Smooth muscle cell (in vitro differentiated cells): ENCODE measurements around the gene ARGLU1. TPM values are rescaled to one million over a fixed set of nuclear protein-coding genes. Genes with fewer than 3 reads are reported as not detected.

Source experiments
- DNase-seq: peaks from one replicate; lab custom pipeline; 2025; ENCODE audit not compliant: unreplicated experiment; lab: John Stamatoyannopoulos, UW
- H2AFZ ChIP-seq: fragments of 200-600 bp; sonication (generic); 2 replicates; pipeline ENCODE4 v1.6.0; 2016; ENCODE audit warnings: antibody characterized with exemption, low read depth, mild to moderate bottlenecking
- H3F3A ChIP-seq: fragments of 200-600 bp; sonication (generic); 2 replicates; pipeline ENCODE4 v1.6.0; 2017; ENCODE audit warnings: antibody characterized with exemption, low read depth
- H3K27ac ChIP-seq: fragments of 200-600 bp; sonication (generic); 2 replicates; pipeline ENCODE4 v1.5.1; 2016; ENCODE audit warnings: low read depth, mild to moderate bottlenecking
- H3K27me3 ChIP-seq: fragments of 200-600 bp; sonication (generic); 2 replicates; pipeline ENCODE4 v1.6.1; 2016; ENCODE audit warnings: low read depth, mild to moderate bottlenecking
- H3K36me3 ChIP-seq: fragments of 200-600 bp; sonication (generic); 2 replicates; pipeline ENCODE4 v1.5.1; 2016; ENCODE audit warnings: low read depth
- H3K4me1 ChIP-seq: fragments of 200-600 bp; sonication (generic); 2 replicates; pipeline ENCODE4 v1.5.1; 2016; ENCODE audit warnings: low read depth
- H3K4me2 ChIP-seq: fragments of 200-600 bp; sonication (generic); 2 replicates; pipeline ENCODE4 v1.6.0; 2016; ENCODE audit warnings: mild to moderate bottlenecking
- H3K4me3 ChIP-seq: fragments of 200-600 bp; sonication (generic); 2 replicates; pipeline ENCODE4 v1.5.1; 2016; ENCODE audit warnings: mild to moderate bottlenecking
- H3K79me2 ChIP-seq: fragments of 200-600 bp; sonication (generic); 2 replicates; pipeline ENCODE4 v1.6.0; 2016; ENCODE audit warnings: low read depth, mild to moderate bottlenecking
- H3K9ac ChIP-seq: fragments of 200-600 bp; sonication (generic); 2 replicates; pipeline ENCODE4 v1.6.0; 2016; ENCODE audit warnings: low read depth
- H3K9me3 ChIP-seq: fragments of 200-600 bp; sonication (generic); replicated peaks from 2 replicates; pipeline ENCODE4 v1.5.1; 2016; ENCODE audit warnings: low read depth
- H4K20me1 ChIP-seq: fragments of 200-600 bp; sonication (generic); 2 replicates; pipeline ENCODE4 v1.6.0; 2016; ENCODE audit warnings: low read depth
- CTCF ChIP-seq: fragments of 200-600 bp; sonication (generic); IDR thresholded peaks from 2 replicates; pipeline ENCODE4 v1.5.1; 2017; ENCODE audit warnings: borderline replicate concordance, mild to moderate bottlenecking, antibody characterized with exemption; ENCODE audit not compliant: insufficient read depth, poor library complexity, severe bottlenecking
- whole genome bisulfite sequencing: methylation state at CpG from one replicate; pipeline ENCODE4 v1.1.7; 2016; ENCODE audit warnings: low lambda C conversion rate; 5-methylcytosine and 5-hydroxymethylcytosine counted together
- polyA plus RNA-seq: library from polyadenylated mRNA; unstranded; fragments of >200 nt; fragmentation: Nextera tagmentation; extraction: Ambion mirVana; gene quantifications from 2 replicates; pipeline ENCODE4 v1.2.1, GENCODE V29; 2016
- total RNA-seq: library from RNA; depleted of rRNA; stranded (reverse); fragments of >200 nt; gene quantifications from 2 replicates; pipeline ENCODE4 v1.2.3, GENCODE V29; 2014

The ARGLU1 gene
- total and polyA plus RNA-seq, 2 experiments from 2014 or later = 36.5 to 43.6 TPM

- no peak for DNase-seq
- no peaks in the 10 kb centered on the region for H3K27me3 ChIP-seq
- H3K4me3 ChIP-seq = no peak overlapping the region
- H2AFZ ChIP-seq = no peak overlapping the region
- H4K20me1 ChIP-seq = peaks cover 24% of the 10 kb centered on the region
- no peak overlapping the region for H3K9ac ChIP-seq
- no peak for TF ChIP-seq CTCF
- no peaks in the 10 kb centered on the region for H3K36me3 ChIP-seq
- H3K4me1 ChIP-seq = peaks cover 63% of the 10 kb centered on the region
- H3K4me2 ChIP-seq = peak overlapping the region; percentile 47
- peak overlapping the region; percentile 61 for H3K27ac ChIP-seq
- peaks cover 4% of the 10 kb centered on the region for H3F3A ChIP-seq
- WGBS = 77% methylated on average over 3 of the region's 3 CpGs
- H3K79me2 ChIP-seq = peaks cover 99% of the 10 kb centered on the region
- no peaks in the 10 kb centered on the region for H3K9me3 ChIP-seq
These were observed 44.4 kb downstream of the ARGLU1 start for GRCh38 chr13:106523576-106523975.

DNA sequence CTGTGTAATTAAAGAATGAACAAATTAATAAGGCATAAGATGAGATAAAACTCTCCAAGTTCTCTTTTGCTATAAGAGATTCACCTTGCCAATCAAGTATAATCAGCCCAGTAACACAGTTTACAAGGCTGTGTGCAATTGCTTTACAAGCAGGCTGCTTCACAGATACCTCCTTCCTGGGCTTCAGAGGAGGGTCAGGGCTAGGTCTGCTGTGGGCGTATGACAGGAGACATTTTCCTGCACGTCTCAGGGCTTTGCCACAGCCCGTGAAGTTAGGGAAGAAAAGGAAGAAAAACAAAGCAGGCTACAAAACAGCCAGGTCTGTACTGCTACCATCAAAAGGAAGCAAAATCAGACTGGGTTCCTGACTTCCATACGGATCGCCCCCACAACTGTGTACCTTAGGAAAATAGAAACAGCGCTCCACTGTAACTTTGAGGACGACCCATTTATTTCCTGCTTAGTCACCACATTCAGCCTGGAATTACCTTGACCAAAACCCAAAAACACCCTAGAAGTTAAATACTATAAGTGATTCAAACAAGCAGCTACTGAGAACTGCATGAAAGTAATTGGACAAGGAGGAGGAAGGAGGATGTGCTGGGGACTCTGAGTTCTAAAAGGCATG is 44.9 kb downstream of the ARGLU1 start:
- Histone ChIP-seq H3F3A (peaks cover 4% of the 10 kb centered on the region), H3K36me3 (no peaks in the 10 kb centered on the region), H3K4me3 (no peak overlapping the region), H3K79me2 (peaks cover 99% of the 10 kb centered on the region), H4K20me1 (peaks cover 24% of the 10 kb centered on the region), H3K9me3 (no peaks in the 10 kb centered on the region), H3K9ac (no peak overlapping the region), H3K4me2 (peak overlapping the region; percentile 47), H3K4me1 (peaks cover 58% of the 10 kb centered on the region), H2AFZ (no peak overlapping the region), H3K27ac (peak overlapping the region; percentile 61), H3K27me3 (no peaks in the 10 kb centered on the region)
- DNase-seq = no peak
- WGBS = 52% methylated on average over 7 of the region's 7 CpGs
- no peak for TF ChIP-seq CTCF

DNA sequence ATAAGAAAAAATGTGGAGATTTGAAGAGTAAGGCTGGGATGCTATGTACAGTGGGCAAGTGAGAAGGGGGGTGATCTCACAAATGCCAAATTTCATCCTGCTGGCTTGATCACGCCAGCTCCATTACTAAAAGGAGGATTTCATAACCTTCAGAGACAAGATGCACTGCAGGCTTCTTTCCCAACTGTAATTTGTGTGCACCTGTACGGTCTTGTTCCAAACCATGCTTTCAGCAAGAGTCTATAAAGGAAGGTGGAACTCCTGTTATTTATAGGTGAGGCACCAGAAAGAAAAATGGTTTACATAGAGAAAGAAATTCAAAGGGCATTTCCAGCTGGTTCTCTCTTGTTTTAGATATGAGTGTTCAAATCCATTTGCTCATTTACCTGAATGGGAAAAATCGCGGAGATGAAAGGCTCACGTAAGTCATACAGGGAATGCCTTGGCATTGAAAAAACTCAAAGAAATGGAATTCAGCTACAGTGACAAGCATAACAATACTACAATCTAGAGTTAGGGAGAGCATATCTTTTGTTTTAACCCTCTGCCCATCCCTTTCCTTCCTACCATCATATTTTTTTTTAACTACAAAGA is 45.7 kb downstream of the ARGLU1 start:
- DNase-seq = no peak
- WGBS = 78% methylated on average over 5 of the region's 5 CpGs
- no peaks in the 10 kb centered on the region for H3K27me3 ChIP-seq
- H3K4me2 ChIP-seq = peak overlapping the region; percentile 47
- H3K4me1 ChIP-seq = peaks cover 50% of the 10 kb centered on the region
- H3F3A ChIP-seq = peaks cover 4% of the 10 kb centered on the region
- H3K9ac ChIP-seq = no peak overlapping the region
- H3K79me2 ChIP-seq = peaks cover 99% of the 10 kb centered on the region
- no peak for TF ChIP-seq CTCF
- H4K20me1 ChIP-seq = peaks cover 24% of the 10 kb centered on the region
- no peaks in the 10 kb centered on the region for H3K36me3 ChIP-seq
- H2AFZ ChIP-seq = no peak overlapping the region
- H3K4me3 ChIP-seq = no peak overlapping the region
- H3K27ac ChIP-seq = peak overlapping the region; percentile 61
- no peaks in the 10 kb centered on the region for H3K9me3 ChIP-seq
